H9 (cell line): ENCODE results near the gene ACTA1. TPM values are rescaled to one million over a fixed set of nuclear protein-coding genes. Genes with fewer than 3 reads are reported as not detected.
"Not testable (repeated sequence)": the region's sequence is repeated elsewhere in the genome, so short reads cannot be mapped to it uniquely, and the experiment has no call there.

Experiments
- DNase-seq: peaks from one replicate; pipeline ENCODE4 v3.0.0-alpha.2; 2017
- H2AFZ ChIP-seq: one replicate; pipeline ENCODE4 v1.6.1; 2013; ENCODE audit warnings: mild to moderate bottlenecking, low read length, control low read depth, moderate library complexity
- H2AK5ac ChIP-seq: 2 replicates; pipeline ENCODE4 v1.6.1; 2013; ENCODE audit warnings: low read length, control low read depth, mixed read lengths; ENCODE audit not compliant: insufficient read length
- H2BK120ac ChIP-seq: one replicate; pipeline ENCODE4 v1.6.1; 2013; ENCODE audit warnings: low read depth, mild to moderate bottlenecking, low read length, control low read depth, inconsistent platforms; ENCODE audit not compliant: poor library complexity, severe bottlenecking
- H2BK12ac ChIP-seq: 2 replicates; pipeline ENCODE4 v1.6.1; 2013; ENCODE audit warnings: low read length, control low read depth, mixed read lengths, low read depth; ENCODE audit not compliant: insufficient read length
- H2BK15ac ChIP-seq: 2 replicates; pipeline ENCODE4 v1.6.1; 2013; ENCODE audit warnings: low read depth, low read length, control low read depth
- H2BK20ac ChIP-seq: one replicate; pipeline ENCODE4 v1.6.1; 2013; ENCODE audit warnings: low read depth, mild to moderate bottlenecking, low read length, control low read depth, inconsistent platforms; ENCODE audit not compliant: poor library complexity, severe bottlenecking
- H2BK5ac ChIP-seq: 2 replicates; pipeline ENCODE4 v1.6.1; 2013; ENCODE audit warnings: low read length, control low read depth, mixed read lengths; ENCODE audit not compliant: insufficient read length
- H3K14ac ChIP-seq: 2 replicates; pipeline ENCODE4 v1.6.1; 2013; ENCODE audit warnings: low read length, control low read depth; ENCODE audit not compliant: insufficient read depth
- H3K18ac ChIP-seq: 2 replicates; pipeline ENCODE4 v1.6.1; 2013; ENCODE audit warnings: low read depth, mild to moderate bottlenecking, mixed read lengths, low read length, control low read depth; ENCODE audit not compliant: insufficient read length
- H3K23ac ChIP-seq: 2 replicates; pipeline ENCODE4 v1.6.1; 2013; ENCODE audit warnings: low read length, control low read depth, mixed read lengths, low read depth; ENCODE audit not compliant: insufficient read length
- H3K23me2 ChIP-seq: 2 replicates; pipeline ENCODE4 v1.6.1; 2013; ENCODE audit warnings: low read depth, mild to moderate bottlenecking, mixed read lengths, low read length, control low read depth; ENCODE audit not compliant: insufficient read length, poor library complexity, severe bottlenecking
- H3K27ac ChIP-seq: 2 replicates; pipeline ENCODE4 v1.5.1; 2013; ENCODE audit warnings: low read length, control low read depth, mixed read lengths, low read depth; ENCODE audit not compliant: insufficient read length
- H3K27me3 ChIP-seq: 2 replicates; pipeline ENCODE4 v1.6.1; 2013; ENCODE audit warnings: low read length, control low read depth, inconsistent platforms; ENCODE audit not compliant: insufficient read depth
- H3K4ac ChIP-seq: 2 replicates; pipeline ENCODE4 v1.6.1; 2013; ENCODE audit warnings: low read depth, mild to moderate bottlenecking, control low read depth, inconsistent platforms, low read length, moderate library complexity
- H3K4me1 ChIP-seq: 2 replicates; pipeline ENCODE4 v1.6.1; 2013; ENCODE audit warnings: low read length, control low read depth, inconsistent platforms; ENCODE audit not compliant: insufficient read depth
- H3K4me2 ChIP-seq: 2 replicates; pipeline ENCODE4 v1.6.1; 2013; ENCODE audit warnings: low read length, control low read depth, mixed read lengths; ENCODE audit not compliant: insufficient read length, insufficient read depth
- H3K56ac ChIP-seq: 2 replicates; pipeline ENCODE4 v1.6.1; 2013; ENCODE audit warnings: low read depth, mild to moderate bottlenecking, mixed read lengths, low read length, control low read depth; ENCODE audit not compliant: insufficient read length
- H3K79me1 ChIP-seq: 2 replicates; pipeline ENCODE4 v1.6.1; 2013; ENCODE audit warnings: low read depth, mild to moderate bottlenecking, moderate library complexity, low read length, control low read depth, inconsistent platforms; ENCODE audit not compliant: insufficient read depth, poor library complexity, severe bottlenecking
- H3K79me2 ChIP-seq: 2 replicates; pipeline ENCODE4 v1.6.1; 2013; ENCODE audit warnings: low read length, control low read depth, inconsistent platforms; ENCODE audit not compliant: insufficient read depth
- H3K9ac ChIP-seq: 2 replicates; pipeline ENCODE4 v1.6.1; 2013; ENCODE audit warnings: low read length, control low read depth, mixed read lengths; ENCODE audit not compliant: insufficient read length; ENCODE audit errors: extremely low read depth
- H3K9me3 ChIP-seq: one replicate; pipeline ENCODE4 v1.6.1; 2013; ENCODE audit warnings: low read depth, low read length, inconsistent platforms; ENCODE audit not compliant: control insufficient read depth
- H3T11ph ChIP-seq: one replicate; pipeline ENCODE4 v1.6.1; 2013; ENCODE audit warnings: mild to moderate bottlenecking, low read length, control low read depth, inconsistent platforms
- H4K20me1 ChIP-seq: one replicate; pipeline ENCODE4 v1.6.1; 2013; ENCODE audit not compliant: control insufficient read depth, insufficient read length, insufficient read depth
- H4K5ac ChIP-seq: 2 replicates; pipeline ENCODE4 v1.6.1; 2013; ENCODE audit warnings: low read depth, mild to moderate bottlenecking, mixed read lengths, low read length, control low read depth; ENCODE audit not compliant: insufficient read length
- H4K8ac ChIP-seq: replicated peaks from 2 replicates; pipeline ENCODE4 v1.6.1; 2013; ENCODE audit warnings: low read length, control low read depth, mixed read lengths, low read depth; ENCODE audit not compliant: insufficient read length
- H4K91ac ChIP-seq: 2 replicates; pipeline ENCODE4 v1.6.1; 2013; ENCODE audit warnings: low read depth, mild to moderate bottlenecking, moderate library complexity, mixed read lengths, low read length, control low read depth; ENCODE audit not compliant: insufficient read length
- H3K27ac Mint-ChIP-seq, 3 experiments: 2 replicates in 2 of 3; 3 replicates in 1 of 3; pipeline ENCODE4 v1.8.0; 2020 to 2021; ENCODE audit warnings: mixed read lengths in 3 of 3, mild to moderate bottlenecking in 1 of 3, moderate library complexity in 1 of 3
- H3K27me3 Mint-ChIP-seq: 2 replicates; pipeline ENCODE4 v1.8.0; 2021; ENCODE audit warnings: low read depth, mild to moderate bottlenecking, moderate library complexity, mixed read lengths
- H3K36me3 Mint-ChIP-seq, 3 experiments: 2 replicates in 2 of 3; 3 replicates in 1 of 3; pipeline ENCODE4 v1.8.0; 2020 to 2021; ENCODE audit warnings: low read depth in 3 of 3, mixed read lengths in 3 of 3; ENCODE audit not compliant: insufficient read depth in 1 of 3
- H3K4me1 Mint-ChIP-seq, 2 experiments: 2 replicates each; pipeline ENCODE4 v1.8.0; 2020; ENCODE audit warnings: mixed read lengths in 2 of 2
- H3K4me3 Mint-ChIP-seq, 2 experiments: 2 replicates in 1 of 2; 3 replicates in 1 of 2; pipeline ENCODE4 v1.8.0; 2020 to 2021; ENCODE audit warnings: mild to moderate bottlenecking in 2 of 2, mixed read lengths in 2 of 2, moderate library complexity in 1 of 2
- H3K9me3 Mint-ChIP-seq, 2 experiments: 2 replicates in 1 of 2; 3 replicates in 1 of 2; pipeline ENCODE4 v1.8.0; 2020; ENCODE audit warnings: mild to moderate bottlenecking in 2 of 2, mixed read lengths in 2 of 2, moderate library complexity in 1 of 2
- CTCF ChIP-seq: fragments of 200-600 bp; sonication (generic); conservative IDR thresholded peaks from 3 replicates; pipeline ENCODE4 v1.8.0; 2021; ENCODE audit warnings: antibody characterized with exemption, mild to moderate bottlenecking
- WGBS: extraction: QIAGEN DNeasy Blood & Tissue Kit; methylation state at CpG from one replicate; pipeline ENCODE4 v1.1.7; 2013; ENCODE audit warnings: missing lambda C conversion rate, low lambda C conversion rate, mixed read lengths; ENCODE audit not compliant: insufficient read length; ENCODE audit errors: extremely low coverage; 5-methylcytosine and 5-hydroxymethylcytosine counted together
- total RNA-seq: library from RNA; stranded (reverse); gene quantifications from 2 replicates; pipeline ENCODE4 v1.2.1, GENCODE V29; 2021

The ACTA1 gene
- total RNA-seq, 1 experiment from 2014 or later = 48.5 TPM

GRCh38 chr1:229420224-229420623 lies 13.7 kb downstream of the ACTA1 start:
- Mint-ChIP-seq H3K4me3 (no peak overlapping the region), H3K27me3 (peaks cover 10% of the 10 kb centered on the region), H3K36me3 (peaks cover 0 to 10% (median 9%) of the 10 kb centered on the region in 3 experiments; a peak in 6 of 7 replicates), H3K27ac (peak overlapping the region in 2 of 3 experiments; percentile 34 to 52; a peak in 1 of 7 replicates), H3K9me3 (peaks cover 18 to 21% of the 10 kb centered on the region in 2 experiments), H3K4me1 (peaks cover 15 to 23% of the 10 kb centered on the region in 2 experiments)
- H3K27me3 ChIP-seq = no peaks in the 10 kb centered on the region; the same call in 1 of the 2 replicates
- no peak overlapping the region for H3K4ac ChIP-seq
- no CpG with 5 or more reads among the region's 11 CpGs for WGBS
- H2BK120ac ChIP-seq = no peak overlapping the region
- no peak overlapping the region for H2BK12ac ChIP-seq
- no peak overlapping the region for H3K4me2 ChIP-seq
- no peak overlapping the region for H3T11ph ChIP-seq
- no peak overlapping the region for H2BK5ac ChIP-seq
- H3K4me1 ChIP-seq = no peaks in the 10 kb centered on the region; the same call in 1 of the 2 replicates
- no peak overlapping the region for H3K14ac ChIP-seq
- H3K23me2 ChIP-seq = no peaks in the 10 kb centered on the region
- no peaks in the 10 kb centered on the region for H4K20me1 ChIP-seq
- H3K27ac ChIP-seq = no peak overlapping the region
- no peak overlapping the region for H3K23ac ChIP-seq
- H2BK15ac ChIP-seq = no peak overlapping the region
- no peak overlapping the region for H4K8ac ChIP-seq
- H3K79me2 ChIP-seq = no peaks in the 10 kb centered on the region
- no peak overlapping the region for H2AK5ac ChIP-seq
- DNase-seq = no peak
- no peak overlapping the region for H2BK20ac ChIP-seq
- no peak overlapping the region for H4K91ac ChIP-seq
- H2AFZ ChIP-seq = no peak overlapping the region
- no peaks in the 10 kb centered on the region for H3K9me3 ChIP-seq
- H3K56ac ChIP-seq = no peak overlapping the region
- H3K9ac ChIP-seq = no peak overlapping the region
- TF ChIP-seq CTCF = no peak
- H3K18ac ChIP-seq = no peak overlapping the region
- no peaks in the 10 kb centered on the region for H3K79me1 ChIP-seq
- no peak overlapping the region for H4K5ac ChIP-seq

- not testable (repeated sequence) for H2BK15ac ChIP-seq, H2AFZ ChIP-seq, H2BK120ac ChIP-seq, H3K14ac ChIP-seq, H4K20me1 ChIP-seq, H3K18ac ChIP-seq, H2BK5ac ChIP-seq, H3K23ac ChIP-seq, H3K9ac ChIP-seq, H3K56ac ChIP-seq, H3K9me3 ChIP-seq, H3K4me2 ChIP-seq, H4K5ac ChIP-seq, H3K79me1 ChIP-seq, H3K23me2 ChIP-seq, H3K27me3 ChIP-seq, H4K91ac ChIP-seq, H2BK12ac ChIP-seq, H3K4ac ChIP-seq, H3K79me2 ChIP-seq, H3K36me3 Mint-ChIP-seq, H2AK5ac ChIP-seq, H3K4me1 ChIP-seq, H3K27me3 Mint-ChIP-seq, H2BK20ac ChIP-seq, H4K8ac ChIP-seq, H3K9me3 Mint-ChIP-seq, H3T11ph ChIP-seq
- H3K4me1 Mint-ChIP-seq = peaks cover 15 to 23% of the 10 kb centered on the region in 2 experiments
- WGBS = no CpG with 5 or more reads among the region's 6 CpGs
- peak overlapping the region; percentile 46 to 94 (median 81); a peak in 6 of 7 replicates for H3K27ac Mint-ChIP-seq
- peak overlapping the region; percentile 71 for H3K27ac ChIP-seq
- DNase-seq = peak; percentile 78
- peak overlapping the region; percentile 2 to 37; a peak in 2 of 5 replicates for H3K4me3 Mint-ChIP-seq
Observed at GRCh38 chr1:229418586-229418985, 15.3 kb downstream of the ACTA1 start.
